Measurements from ENCODE around the gene ZMAT2. TPM values are rescaled to one million over a fixed set of nuclear protein-coding genes. Genes with fewer than 3 reads are reported as not detected.

Gene ZMAT2
- total and polyA plus RNA-seq, 10 of the 15 experiments (the other 5 are each of a cell fraction or from before 2014, with no cell fraction given) = 28.1 to 102 (median 42.9) TPM

DNA sequence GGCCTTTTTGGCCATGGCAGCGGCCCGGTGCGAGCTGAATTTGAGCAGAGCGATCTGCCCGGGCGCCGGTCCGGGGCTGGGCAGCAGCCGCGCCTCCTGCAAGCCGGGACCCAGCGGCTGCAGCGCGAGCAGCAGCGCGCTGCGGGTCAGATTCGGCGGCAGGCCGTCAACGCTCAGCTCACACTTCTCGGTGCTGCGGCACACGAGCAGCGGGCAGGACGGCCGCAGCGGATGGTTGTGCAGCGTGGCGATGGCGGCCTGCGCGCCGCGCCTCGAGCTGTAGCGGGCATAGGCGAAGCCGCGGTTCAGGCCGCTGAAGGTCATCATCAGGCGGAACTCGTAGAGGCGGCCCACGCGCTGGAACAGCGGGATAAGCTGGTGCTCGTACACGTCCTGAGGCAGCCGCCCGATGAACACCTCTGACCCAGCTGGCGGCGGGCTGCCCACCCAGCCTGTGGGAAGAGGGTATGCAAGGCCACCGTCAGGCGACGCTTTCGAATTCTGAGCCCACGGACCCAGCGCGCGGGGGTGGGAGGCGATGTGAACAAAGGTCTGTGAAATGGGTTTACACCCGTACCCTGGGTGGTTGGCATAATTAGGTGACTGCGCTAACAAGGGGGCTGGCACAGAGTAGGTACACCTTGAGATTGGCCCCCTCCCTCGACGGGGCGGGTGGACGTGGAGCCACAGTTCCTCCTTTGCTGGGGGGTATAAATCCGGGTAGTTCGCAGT, 27.6 kb upstream of the ZMAT2 start:
- ChIA-PET SMC1A (ENCODE audit: uncharacterized antibody, unreplicated experiment) (no interaction called here), CTCF (interaction anchor here (0.7 to 1.0 kb wide), 2 partner anchors 18 to 314 kb away, joined by 3 read pairs; partner anchors contain the start of genes HARS1 and HARS2), POLR2A (no interaction called here), RAD21 (ENCODE audit: unreplicated experiment) (no interaction called here)
- no peaks in the 10 kb centered on the region for H3K9me3 ChIP-seq (replicated peaks; ENCODE audit: control insufficient read depth, insufficient read depth, low read length)
- in situ Hi-C loops (cut with MboI) = no loop called here
- H3K4me1 ChIP-seq (ENCODE audit: control insufficient read depth, insufficient read depth, low read length) = no peaks in the 10 kb centered on the region
- H3K36me3 ChIP-seq (ENCODE audit: control insufficient read depth in 2 of 2, insufficient read depth in 2 of 2, low read length in 1 of 2) = peaks cover 35 to 40% of the 10 kb centered on the region in 2 experiments
- H3K9ac ChIP-seq (ENCODE audit: control insufficient read depth, insufficient read depth, low read length) = no peak overlapping the region
- 98% methylated on average over 60 of the region's 70 CpGs for WGBS (ENCODE audit: insufficient coverage, insufficient replicate concordance, low lambda C conversion rate, missing lambda C conversion rate)
- H3K27ac ChIP-seq (ENCODE audit: control insufficient read depth, insufficient read depth) = no peak overlapping the region
- H4K20me1 ChIP-seq (ENCODE audit: control insufficient read depth, insufficient read depth) = no peaks in the 10 kb centered on the region; the same call in 1 of the 2 replicates
- no peak for TF ChIP-seq GATAD2B (conservative IDR thresholded peaks at IDR 0.05; ENCODE audit: low read depth)
- TF ChIP-seq POLR2A (IDR thresholded peaks at IDR 0.05; ENCODE audit: low read depth, low read length) = peak; percentile 18; the same call in 1 of the 2 replicates
- TF ChIP-seq, protein P1, sequence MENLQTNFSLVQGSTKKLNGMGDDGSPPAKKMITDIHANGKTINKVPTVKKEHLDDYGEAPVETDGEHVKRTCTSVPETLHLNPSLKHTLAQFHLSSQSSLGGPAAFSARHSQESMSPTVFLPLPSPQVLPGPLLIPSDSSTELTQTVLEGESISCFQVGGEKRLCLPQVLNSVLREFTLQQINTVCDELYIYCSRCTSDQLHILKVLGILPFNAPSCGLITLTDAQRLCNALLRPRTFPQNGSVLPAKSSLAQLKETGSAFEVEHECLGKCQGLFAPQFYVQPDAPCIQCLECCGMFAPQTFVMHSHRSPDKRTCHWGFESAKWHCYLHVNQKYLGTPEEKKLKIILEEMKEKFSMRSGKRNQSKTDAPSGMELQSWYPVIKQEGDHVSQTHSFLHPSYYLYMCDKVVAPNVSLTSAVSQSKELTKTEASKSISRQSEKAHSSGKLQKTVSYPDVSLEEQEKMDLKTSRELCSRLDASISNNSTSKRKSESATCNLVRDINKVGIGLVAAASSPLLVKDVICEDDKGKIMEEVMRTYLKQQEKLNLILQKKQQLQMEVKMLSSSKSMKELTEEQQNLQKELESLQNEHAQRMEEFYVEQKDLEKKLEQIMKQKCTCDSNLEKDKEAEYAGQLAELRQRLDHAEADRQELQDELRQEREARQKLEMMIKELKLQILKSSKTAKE (IDR thresholded peaks at IDR 0.05; ENCODE audit: low read depth, poor library complexity, severe bottlenecking) = no peak
- TF ChIP-seq ZNF384 (IDR thresholded peaks at IDR 0.05; ENCODE audit: borderline replicate concordance, low read depth, low read length) = no peak
- ATAC-seq (no peak), FAIRE-seq (no peak), DNase-seq (ENCODE audit: low read depth, low spot score) (no peak)
- no peak overlapping the region for H3K4me3 ChIP-seq
- intact Hi-C loops (cut with micrococcal nuclease; ENCODE audit: unreplicated experiment) = no loop called here
- no peak overlapping the region for H3K4me2 ChIP-seq (ENCODE audit: control insufficient read depth, insufficient read depth)
- no peaks in the 10 kb centered on the region for H3K27me3 ChIP-seq (replicated peaks in 1 of 2; ENCODE audit: control insufficient read depth in 2 of 2, insufficient read depth in 2 of 2, low read length in 1 of 2)
- no peak overlapping the region for H2AFZ ChIP-seq (ENCODE audit: control insufficient read depth, low read depth, low read length)
- no TSS peak for BruUV-seq (replicated peaks)
- H3K79me2 ChIP-seq (ENCODE audit: control insufficient read depth, insufficient read depth, low read length) = no peaks in the 10 kb centered on the region; the same call in 1 of the 2 replicates
